ENCODE measurements around the gene GMCL2.

DNA sequence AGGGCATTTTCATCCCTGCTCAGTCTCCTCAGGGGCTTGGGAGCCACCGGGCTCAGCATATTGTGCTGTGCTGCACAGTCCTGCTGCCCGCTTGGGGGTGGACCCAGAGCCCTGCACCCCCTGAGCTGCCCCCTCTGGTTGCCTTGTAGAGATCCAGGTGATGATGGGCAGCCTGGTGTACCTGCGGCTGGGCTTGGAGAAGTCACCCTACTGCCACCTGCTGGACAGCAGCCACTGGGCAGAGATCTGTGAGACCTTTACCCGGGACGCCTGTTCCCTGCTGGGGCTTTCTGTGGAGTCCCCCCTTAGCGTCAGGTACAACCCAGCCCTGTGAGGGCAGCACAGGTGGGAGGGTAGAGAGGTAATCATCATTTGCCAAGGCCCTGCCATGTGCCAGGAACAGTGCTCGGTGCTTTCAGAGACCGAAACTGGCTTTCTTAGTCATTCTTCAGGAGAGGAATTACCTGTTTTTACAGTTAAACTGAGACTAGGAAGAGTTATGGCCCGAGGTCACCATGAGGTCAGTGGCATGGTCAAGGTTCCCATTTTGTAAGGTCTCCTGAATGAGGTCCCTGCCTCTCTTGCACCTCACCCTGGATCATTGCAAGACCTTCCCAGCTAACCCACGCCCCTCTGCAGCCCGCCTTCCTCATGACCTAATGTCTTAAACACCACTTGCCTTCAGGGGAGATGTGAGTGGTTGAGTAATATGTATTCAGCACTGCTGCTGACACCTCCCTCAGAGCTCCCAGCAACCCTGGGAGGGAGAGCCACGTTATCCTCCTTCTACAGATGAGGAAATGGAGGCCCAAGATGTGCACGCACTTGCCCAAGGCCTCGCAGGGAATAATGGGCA is 41.0 kb downstream of the GMCL2 start:
- TF ChIP-seq EP300 (IDR thresholded peaks at IDR 0.05; ENCODE audit: borderline replicate concordance in 1 of 2, low read depth in 1 of 2, low read length in 1 of 2) (no peak), EZH2phosphoT487 (IDR thresholded peaks at IDR 0.05; ENCODE audit: borderline replicate concordance, low read depth) (no peak)
